ENCODE measurements around the gene ARRDC2. TPM values are rescaled to one million over a fixed set of nuclear protein-coding genes. Genes with fewer than 3 reads are reported as not detected.
A peak's percentile ranks its signal among the peaks of the same experiment; 100 is the strongest.

Gene ARRDC2
- total and polyA plus RNA-seq, 8 donors = 3.8 to 34.8 (median 9.6) TPM

GRCh38 chr19:18059297-18059696, 51.3 kb downstream of the ARRDC2 start:
- peak in 1 of 6 donors; percentile 44 for DNase-seq
- Histone ChIP-seq H3K9me3 (no peaks in the 10 kb centered on the region), H3K27ac (no peak overlapping the region), H3K4me1 (peaks cover 0 to 5% (median 0%) of the 10 kb centered on the region in 3 donors), H3K27me3 (no peaks in the 10 kb centered on the region), H3K36me3 (no peaks in the 10 kb centered on the region), H3K4me3 (no peak overlapping the region)
- no peak for ATAC-seq
- intact Hi-C loops (cut with DNase I) = no loop called here
- no peak for TF ChIP-seq CTCF (IDR thresholded peaks at IDR 0.05)
- FAIRE-seq = no peak
- 49 to 57% methylated on average over 8 of the region's 8 CpGs for WGBS, 2 donors

- H3K36me3 ChIP-seq = no peaks in the 10 kb centered on the region
- no peak for TF ChIP-seq CTCF (IDR thresholded peaks at IDR 0.05)
- H3K27me3 ChIP-seq = no peaks in the 10 kb centered on the region
- peaks cover 0 to 5% (median 0%) of the 10 kb centered on the region in 3 donors for H3K4me1 ChIP-seq
- 54 to 55% methylated on average over 5 of the region's 5 CpGs for WGBS, 2 donors
- H3K4me3 ChIP-seq = no peak overlapping the region
- ATAC-seq (no peak), DNase-seq (peak in 1 of 6 donors; percentile 23), FAIRE-seq (no peak)
- no peaks in the 10 kb centered on the region for H3K9me3 ChIP-seq
- intact Hi-C loops (cut with DNase I) = loop anchor here in 2 of 3 donors (5.0 kb wide), 2 partner anchors 48 to 118 kb away; no protein-coding TSS in a partner anchor
- no peak overlapping the region for H3K27ac ChIP-seq
These were observed 51.9 kb downstream of the ARRDC2 start for GRCh38 chr19:18059902-18060301.

- Histone ChIP-seq H3K36me3 (no peaks in the 10 kb centered on the region), H3K9me3 (no peaks in the 10 kb centered on the region), H3K27me3 (no peaks in the 10 kb centered on the region), H3K4me1 (peaks cover 0 to 5% (median 0%) of the 10 kb centered on the region in 3 donors), H3K27ac (no peak overlapping the region), H3K4me3 (no peak overlapping the region)
- intact Hi-C loops (cut with DNase I) = loop anchor here in 2 of 3 donors (5.0 kb wide), 2 partner anchors 48 to 118 kb away; no protein-coding TSS in a partner anchor
- WGBS, 2 donors = 68 to 81% methylated on average over 6 of the region's 6 CpGs
- no peak for TF ChIP-seq CTCF (IDR thresholded peaks at IDR 0.05)
- no peak for FAIRE-seq
- peak in 1 of 6 donors; percentile 15 for DNase-seq
- no peak for ATAC-seq
These were observed 52.5 kb downstream of the ARRDC2 start for GRCh38 chr19:18060472-18060871.

- no peak overlapping the region for H3K27ac ChIP-seq
- no peak for TF ChIP-seq CTCF (IDR thresholded peaks at IDR 0.05)
- intact Hi-C loops (cut with DNase I) = loop anchor here in 2 of 3 donors (5.0 kb wide), 2 partner anchors 50 to 120 kb away; no protein-coding TSS in a partner anchor
- H3K4me1 ChIP-seq = peaks cover 0 to 5% (median 0%) of the 10 kb centered on the region in 3 donors
- FAIRE-seq = no peak
- no peaks in the 10 kb centered on the region for H3K9me3 ChIP-seq
- no peak for DNase-seq
- H3K36me3 ChIP-seq = no peaks in the 10 kb centered on the region
- no peak for ATAC-seq
- 46 to 49% methylated on average over 8 of the region's 8 CpGs for WGBS, 2 donors
- H3K4me3 ChIP-seq = no peak overlapping the region
- H3K27me3 ChIP-seq = no peaks in the 10 kb centered on the region
These were observed 54.1 kb downstream of the ARRDC2 start for GRCh38 chr19:18062028-18062427.

- H3K4me1 ChIP-seq = no peaks in the 10 kb centered on the region
- H3K9me3 ChIP-seq = no peaks in the 10 kb centered on the region
- H3K36me3 ChIP-seq = no peaks in the 10 kb centered on the region
- no peak overlapping the region for H3K27ac ChIP-seq
- WGBS, 2 donors = 61 to 67% methylated on average over 5 of the region's 5 CpGs
- FAIRE-seq (no peak), ATAC-seq (no peak), DNase-seq (no peak)
- TF ChIP-seq CTCF (IDR thresholded peaks at IDR 0.05) = no peak
- no peaks in the 10 kb centered on the region for H3K27me3 ChIP-seq
- intact Hi-C loops (cut with DNase I) = loop anchor here in 2 of 3 donors (5.0 kb wide), 2 partner anchors 51 to 121 kb away; no protein-coding TSS in a partner anchor
- H3K4me3 ChIP-seq = no peak overlapping the region
These were observed 55.5 kb downstream of the ARRDC2 start for GRCh38 chr19:18063463-18063862.

All from pancreas (tissue), 10 donors.